PC-9 (cell line): ENCODE data around the gene NFKBIB. TPM values are rescaled to one million over a fixed set of nuclear protein-coding genes. Genes with fewer than 3 reads are reported as not detected.

Experiments used
- Bru-seq: library from RNA; stranded (reverse); fragments of 400-500 nt; gene quantifications from one replicate; lab custom pipeline; 2021; lab: Mats Ljungman, UMichigan
- BruChase-seq, 2 experiments: library from RNA; stranded (reverse); fragments of 400-500 nt; gene quantifications; one replicate each; lab custom pipeline; 2021; lab: Mats Ljungman, UMichigan
- BruUV-seq: library from RNA; stranded (reverse); fragments of 400-500 nt; replicated peaks from 2 replicates; lab custom pipeline; 2021; lab: Mats Ljungman, UMichigan
- CTCF ChIA-PET: fragments of 300-600 bp; sonication (Branson Sonifier 250); formaldehyde crosslinking; loops from one replicate; lab custom pipeline; 2022; ENCODE audit warnings: antibody characterized with exemption; lab: Charles Lee
- POLR2A ChIA-PET: fragments of 300-600 bp; sonication (Branson Sonifier 250); formaldehyde crosslinking; loops from one replicate; lab custom pipeline; 2022; ENCODE audit warnings: antibody characterized with exemption; ENCODE audit not compliant: unreplicated experiment; lab: Charles Lee
- DNase-seq, 2 experiments: peaks; one replicate each; pipeline versions ENCODE4 v3.0.0 to v3.0.0-alpha.2; 2015 to 2022; ENCODE audit warnings: mixed read lengths in 1 of 2
- H2AFZ ChIP-seq: fragments of 200-600 bp; sonication (generic); 2 replicates; pipeline ENCODE4 v1.8.1; 2017; ENCODE audit warnings: antibody characterized with exemption
- H3F3A ChIP-seq: fragments of 200-600 bp; sonication (generic); 2 replicates; pipeline ENCODE4 v1.8.1; 2017; ENCODE audit warnings: antibody characterized with exemption, mild to moderate bottlenecking, low read depth; ENCODE audit not compliant: insufficient read depth
- H3K27ac ChIP-seq: fragments of 200-600 bp; sonication (generic); 2 replicates; pipeline ENCODE4 v1.6.1; 2016; ENCODE audit warnings: mixed run types
- H3K27me3 ChIP-seq: fragments of 200-600 bp; sonication (generic); 2 replicates; pipeline ENCODE4 v1.6.1; 2016; ENCODE audit warnings: low read depth, mixed run types; ENCODE audit not compliant: insufficient read depth
- H3K36me3 ChIP-seq: fragments of 200-600 bp; sonication (generic); 2 replicates; pipeline ENCODE4 v1.6.1; 2016; ENCODE audit warnings: low read depth, mixed run types
- H3K4me1 ChIP-seq: fragments of 200-600 bp; sonication (generic); replicated peaks from 2 replicates; pipeline ENCODE4 v1.6.1; 2016; ENCODE audit warnings: mixed run types; ENCODE audit not compliant: insufficient read depth
- H3K4me2 ChIP-seq: fragments of 200-600 bp; sonication (generic); 2 replicates; pipeline ENCODE4 v1.6.1; 2017; ENCODE audit warnings: mixed run types
- H3K4me3 ChIP-seq: fragments of 200-600 bp; sonication (generic); 2 replicates; pipeline ENCODE4 v1.6.1; 2016; ENCODE audit warnings: mixed run types
- H3K79me2 ChIP-seq: fragments of 200-600 bp; sonication (generic); 2 replicates; pipeline ENCODE4 v1.6.1; 2017; ENCODE audit warnings: low read depth, mixed run types
- H3K9me2 ChIP-seq: fragments of 200-600 bp; sonication (generic); 2 replicates; pipeline ENCODE4 v1.8.1; 2017; ENCODE audit warnings: mild to moderate bottlenecking; ENCODE audit not compliant: insufficient read depth
- H3K9me3 ChIP-seq: fragments of 200-600 bp; sonication (generic); 2 replicates; pipeline ENCODE4 v1.8.1; 2016; ENCODE audit warnings: low read depth; ENCODE audit not compliant: insufficient read depth
- H4K20me1 ChIP-seq: fragments of 200-600 bp; sonication (generic); 2 replicates; pipeline ENCODE4 v1.8.1; 2017; ENCODE audit not compliant: insufficient read depth
- CTCF ChIP-seq: fragments of 200-600 bp; sonication (generic); conservative IDR thresholded peaks from 2 replicates; pipeline ENCODE4 v1.6.1; 2017; ENCODE audit warnings: mixed run types, antibody characterized with exemption, mild to moderate bottlenecking, moderate library complexity
- EZH2 ChIP-seq: fragments of 200-600 bp; sonication (generic); IDR thresholded peaks from 2 replicates; pipeline ENCODE4 v1.8.0; 2017; ENCODE audit warnings: antibody characterized with exemption, low read depth
- intact Hi-C: fragments of 100-400 bp; cut with micrococcal nuclease; formaldehyde crosslinking; loops from one replicate; pipeline ENCODE4 v1.10.0; 2022; ENCODE audit not compliant: unreplicated experiment
- long read RNA-seq: library from polyadenylated mRNA; stranded (forward); transcript quantifications from one replicate; pipeline ENCODE4 v2.0.0, GENCODE V29; 2022
- total RNA-seq: library from RNA; stranded (reverse); gene quantifications from 2 replicates; pipeline ENCODE4 v1.2.3, GENCODE V29; 2021

The NFKBIB gene
- total RNA-seq, result 18.8 and 21.6 TPM in 2 replicates
- Bru-seq, nascent RNA, result percentile 70 among the genes with signal in this experiment
- percentile 69 among the genes with signal in this experiment for BruChase-seq, experiment 1, labeled RNA remaining after a 2-hour chase
- percentile 88 among the genes with signal in this experiment for BruChase-seq, experiment 2, labeled RNA remaining after a 6-hour chase
- long read RNA-seq, transcript NFKBIB-204 (5 exons, 1,929 nt), result minor isoform, 7 of 43 reads
- long read RNA-seq, transcript NFKBIB-201 (6 exons, 1,159 nt), result major isoform, 11 of 43 reads
- long read RNA-seq, partial matches to known transcripts, result 8 of 43 reads
- long read RNA-seq, other reads (novel, unspliced or antisense), result 17 of 43 reads

- peaks cover 16% of the 10 kb centered on the region for H3K4me1 ChIP-seq
- H3K27ac ChIP-seq, result peak within 1 kb of the TSS; percentile 64
- ChIA-PET POLR2A (interaction anchor here (0.5 to 0.7 kb wide), 8 partner anchors 12 to 494 kb away, joined by 3 to 12 read pairs (median 4); partner anchors contain the start of gene CCER2), CTCF (no interaction called here)
- TF ChIP-seq EZH2, result no peak
- no peak for TF ChIP-seq CTCF
- peak within 1 kb of the TSS; percentile 73 for H3K4me3 ChIP-seq
- peak; percentile 99 for DNase-seq
- peak within 1 kb of the TSS; percentile 84 for H3K4me2 ChIP-seq
- H3K79me2 ChIP-seq, result peaks cover 24% of the 10 kb centered on the region
- no peaks in the 10 kb centered on the region for H4K20me1 ChIP-seq
- intact Hi-C loops, result loop anchor here (1.0 kb wide), 3 partner anchors 31 to 262 kb away; partner anchors contain the start of genes MRPS12 and SARS2
- no peaks in the 10 kb centered on the region for H3F3A ChIP-seq
- H3K9me3 ChIP-seq, result 0 out of 2 replicates have a peak, but pooled peaks cover 3% of the 10 kb centered on the region
- H3K36me3 ChIP-seq, result no peaks in the 10 kb centered on the region
- peak within 1 kb of the TSS; percentile 92 for H2AFZ ChIP-seq
- no TSS peak for BruUV-seq
- H3K27me3 ChIP-seq, result no peaks in the 10 kb centered on the region
- no peaks in the 10 kb centered on the region for H3K9me2 ChIP-seq
These were observed at the start of gene NFKBIB, which contains the start of gene SIRT2 for GRCh38 chr19:38899447-38900201. TSS of gene NFKBIB (plus strand) at chr19:38899969. CDS start at chr19:38900033, 64 bp downstream. TSS of gene SIRT2 (minus strand) at chr19:38899618. CDS start at chr19:38899521, 97 bp downstream.

- DNase-seq, result no peak
- no peaks in the 10 kb centered on the region for H3K9me2 ChIP-seq
- H3K9me3 ChIP-seq, result no peaks in the 10 kb centered on the region
- H2AFZ ChIP-seq, result 0 out of 2 replicates have a peak overlapping the region, but pooled peaks have one; percentile 66
- H3K4me3 ChIP-seq, result peak overlapping the region; percentile 76
- BruUV-seq, result TSS peak; percentile 77
- peaks cover 34% of the 10 kb centered on the region for H4K20me1 ChIP-seq
- peaks cover 35% of the 10 kb centered on the region for H3K4me1 ChIP-seq
- TF ChIP-seq EZH2 (no peak), CTCF (no peak)
- H3F3A ChIP-seq, result peaks cover 51% of the 10 kb centered on the region
- peaks cover 17% of the 10 kb centered on the region for H3K36me3 ChIP-seq
- H3K27ac ChIP-seq, result peak overlapping the region; percentile 84
- intact Hi-C loops, result loop anchor here (1.0 to 5.0 kb wide), 7 partner anchors 14 to 213 kb away; partner anchors contain the start of genes ECH1, MRPS12, NFKBIB and SARS2
- H3K27me3 ChIP-seq, result no peaks in the 10 kb centered on the region
- CTCF ChIA-PET, result interaction anchor here (1.0 kb wide), 1 partner anchor 80 kb away, joined by 3 read pairs; the partner anchor contains the start of genes MRPS12 and SARS2
- H3K4me2 ChIP-seq, result peak overlapping the region; percentile 99
- peaks cover 48% of the 10 kb centered on the region for H3K79me2 ChIP-seq
- POLR2A ChIA-PET, result interaction anchor here (0.5 kb wide), 1 partner anchor 81 kb away, joined by 5 read pairs; no protein-coding TSS in a partner anchor
These were observed 49.3 kb upstream of the NFKBIB start for GRCh38 chr19:38850436-38850975.
